AG08395 (cell line): ENCODE results near the gene EOLA1.
"Not testable (repeated sequence)": the region's sequence is repeated elsewhere in the genome, so short reads cannot be mapped to it uniquely, and the experiment has no call there.

Source experiments
- DNase-seq: peaks from one replicate; pipeline ENCODE4 v3.0.0; 2012; ENCODE audit warnings: mixed read lengths, low spot score

Gene EOLA1

DNA sequence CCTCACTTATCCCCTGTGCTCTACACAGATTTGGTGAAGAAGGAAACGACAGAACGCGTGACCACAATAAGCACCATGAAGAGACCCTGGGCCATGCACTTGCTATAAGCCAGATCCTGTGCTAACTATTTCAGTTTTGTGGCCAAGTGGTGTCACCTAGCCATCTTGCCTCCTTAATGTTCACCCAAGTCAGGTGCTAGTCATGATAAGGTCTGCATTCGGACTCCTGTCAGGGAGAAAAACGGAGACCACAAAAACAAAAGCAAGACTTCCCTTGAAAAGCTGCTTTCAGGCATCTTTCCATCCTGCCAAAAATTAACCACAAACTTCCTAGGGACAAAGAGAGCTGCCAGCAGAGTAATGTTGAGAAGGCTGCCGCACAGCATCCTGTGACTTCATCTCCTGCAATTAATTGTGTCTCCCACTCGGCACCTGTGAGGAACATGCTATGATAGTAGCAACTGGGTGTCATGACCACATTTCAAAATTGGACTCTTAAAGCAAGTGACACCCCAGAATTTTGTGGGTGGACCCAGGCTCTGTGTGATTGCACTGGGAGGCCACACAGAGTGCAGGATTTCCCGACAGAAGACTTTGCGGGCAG lies 26.9 kb upstream of the EOLA1 start:
- DNase-seq = peak; percentile 24

DNA sequence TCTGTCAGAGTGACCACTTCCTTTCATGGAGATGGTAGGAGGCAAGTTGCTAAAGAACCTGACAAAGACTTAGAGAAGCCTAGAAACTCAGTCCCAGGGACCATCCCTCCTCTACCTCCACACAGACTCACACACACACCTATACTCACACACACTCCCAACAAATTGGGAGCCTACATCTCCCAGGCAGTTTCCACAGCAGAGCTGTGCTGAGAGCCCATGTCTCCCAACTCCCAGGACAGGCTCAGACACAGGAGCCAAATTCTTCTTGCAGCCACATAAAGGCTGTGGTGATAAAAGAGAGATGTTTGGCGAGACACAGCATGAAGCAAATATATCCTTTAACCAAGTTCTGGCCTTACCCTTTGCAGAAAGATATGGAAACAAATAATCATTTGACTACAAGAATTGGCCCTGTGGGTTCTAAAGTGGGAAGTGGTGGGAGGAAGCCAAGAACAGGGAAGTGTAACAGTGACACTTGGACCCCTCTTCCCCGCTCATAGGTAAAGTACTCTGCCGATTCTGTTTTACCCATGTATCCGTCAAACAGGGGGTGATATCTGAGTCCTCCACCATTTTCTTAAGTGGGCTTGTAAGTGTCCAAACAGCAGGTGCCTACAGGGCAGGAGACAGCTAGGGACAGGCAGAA lies 24.7 kb upstream of the EOLA1 start:
- DNase-seq = no peak

DNA sequence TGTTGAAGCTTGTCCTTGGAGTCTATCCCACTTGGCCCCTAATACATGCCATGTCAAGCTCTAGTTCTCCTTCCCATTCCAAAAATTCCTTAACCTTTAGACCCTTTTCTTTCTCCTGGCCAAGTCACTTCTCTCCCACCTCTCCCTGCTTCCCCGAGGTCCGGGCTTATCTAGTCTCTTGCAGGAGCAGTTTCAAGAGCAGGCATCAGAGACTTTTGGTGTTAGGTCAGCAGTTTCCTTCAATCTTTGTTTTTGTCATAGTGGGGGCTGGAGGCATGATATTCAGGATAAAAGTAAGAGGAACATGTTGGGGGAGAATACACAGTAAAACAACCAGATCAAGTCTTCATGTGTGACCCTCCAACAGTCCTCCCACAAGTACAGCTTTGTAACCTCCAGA lies 24.2 kb upstream of the EOLA1 start:
- DNase-seq = no peak

DNA sequence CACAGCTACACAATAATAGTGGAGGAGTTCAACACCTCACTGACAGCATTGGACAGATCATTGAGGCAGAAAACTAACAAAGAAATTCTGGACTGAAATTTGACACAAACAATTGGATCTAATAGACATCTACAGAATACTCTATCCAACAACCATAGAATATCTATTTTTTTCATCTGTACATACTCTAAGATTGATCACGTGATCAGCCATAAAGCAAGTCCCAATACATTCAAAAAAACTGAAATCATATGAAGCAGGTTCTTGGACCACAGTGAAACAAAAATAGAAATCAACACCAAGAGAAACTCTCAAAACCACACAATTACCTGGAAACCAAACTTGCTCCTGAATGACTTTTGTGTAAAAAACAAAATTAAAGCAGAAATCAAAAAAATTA lies 23.5 kb upstream of the EOLA1 start:
- DNase-seq = no peak

DNA sequence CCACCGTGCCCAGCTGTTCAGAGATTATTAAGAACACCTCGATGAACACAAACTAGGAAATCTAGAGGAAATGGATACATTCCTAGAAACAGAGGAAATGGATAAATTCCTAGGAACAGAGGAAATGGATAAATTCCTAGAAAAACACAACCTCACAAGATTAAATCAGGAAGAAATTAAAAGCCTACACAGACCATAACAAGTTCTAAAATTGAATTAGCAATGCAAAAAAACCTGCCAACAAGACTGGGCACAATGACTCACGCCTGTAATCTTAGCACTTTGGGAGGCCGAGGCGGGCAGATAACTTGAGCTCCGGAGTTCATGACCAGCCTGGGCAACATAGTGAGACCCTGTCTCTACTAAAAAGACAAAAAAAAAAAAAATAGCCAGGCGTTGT lies 22.6 kb upstream of the EOLA1 start:
- no peak for DNase-seq

DNA sequence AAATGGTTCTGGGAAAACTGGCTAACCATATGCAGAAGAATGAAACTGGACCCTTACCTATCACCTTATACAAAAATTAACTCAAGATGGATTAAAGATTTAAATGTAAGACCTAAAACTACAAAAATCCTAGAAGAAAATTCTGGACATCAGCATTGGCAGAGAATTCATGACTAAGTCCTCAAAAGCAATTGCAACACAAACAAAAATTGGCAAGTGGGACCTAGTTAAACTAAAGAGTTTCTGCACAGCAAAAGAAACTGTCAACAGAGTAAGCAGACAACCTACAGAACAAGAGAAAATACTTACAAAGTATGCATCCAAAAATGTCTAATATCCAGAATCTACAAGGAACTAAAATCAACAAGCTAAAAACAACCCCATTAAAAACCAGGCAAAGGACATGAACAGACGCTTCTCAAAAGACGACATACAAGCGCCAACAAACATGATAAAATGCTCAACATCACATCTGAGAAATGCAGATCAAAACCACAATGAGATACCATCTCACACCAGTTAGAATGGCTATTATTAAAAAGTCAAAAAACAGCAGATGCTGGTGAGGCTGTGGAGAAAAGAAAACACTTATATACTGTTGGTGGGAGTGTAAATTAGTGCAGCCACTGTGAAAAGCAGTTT lies 20.1 kb upstream of the EOLA1 start:
- not testable (repeated sequence) for DNase-seq

DNA sequence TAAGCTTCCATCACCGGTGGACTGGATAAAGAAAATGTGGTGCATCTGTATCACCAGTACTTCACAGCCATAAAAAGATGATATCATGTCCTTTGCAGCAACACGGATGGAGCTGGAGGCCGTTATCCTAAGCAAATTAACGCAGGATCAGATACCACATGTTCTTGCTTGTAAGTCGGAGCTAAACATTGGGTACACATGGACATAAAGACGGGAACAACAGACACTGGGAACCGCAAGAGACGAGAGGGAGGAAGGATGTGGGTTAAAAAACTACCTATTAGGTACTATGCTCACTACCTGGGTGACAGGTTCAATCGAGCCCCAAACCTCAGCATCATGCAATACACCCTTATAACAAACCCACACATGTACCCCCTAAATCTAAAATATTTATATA lies 19.4 kb upstream of the EOLA1 start:
- no peak for DNase-seq

DNA sequence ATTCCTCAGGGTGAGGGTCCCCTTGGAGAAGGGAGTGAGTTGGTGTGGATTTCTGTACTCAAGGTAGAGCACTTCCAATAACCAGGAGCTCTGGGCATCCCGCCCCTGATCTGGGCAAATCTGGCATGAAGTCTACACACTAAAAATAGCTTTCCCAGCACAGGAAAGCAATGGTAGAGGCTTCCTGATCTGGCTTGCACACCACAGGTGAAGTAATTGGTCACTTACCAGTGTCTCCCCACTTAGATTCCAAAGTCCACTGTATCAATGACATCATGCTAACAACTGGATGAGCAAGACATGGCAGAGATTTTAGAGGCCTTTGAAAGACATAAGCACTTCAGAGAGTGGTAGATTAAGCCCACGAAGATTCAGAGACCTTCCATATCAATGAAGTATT lies 17.9 kb upstream of the EOLA1 start:
- no peak for DNase-seq

DNA sequence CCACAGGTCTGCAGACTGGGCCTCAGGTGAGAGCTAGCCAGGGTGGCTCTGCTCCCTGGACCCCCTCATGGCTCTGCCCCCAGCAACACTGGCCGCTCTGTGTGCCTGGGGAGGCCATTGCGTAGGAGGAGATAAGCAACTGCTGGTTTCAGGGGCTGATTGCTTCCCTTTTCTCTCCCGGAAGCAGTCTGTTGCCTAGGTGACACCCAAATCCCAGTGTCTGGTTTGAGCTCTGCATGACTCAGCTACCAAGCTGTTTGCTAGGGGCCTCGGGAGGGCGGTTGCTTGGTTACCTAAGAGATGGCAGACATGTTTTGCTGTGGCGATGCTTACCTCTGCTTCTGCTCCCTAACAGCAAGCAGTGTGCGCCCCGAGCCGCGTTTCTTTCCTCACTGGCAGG lies 15.4 kb upstream of the EOLA1 start:
- not testable (repeated sequence) for DNase-seq

DNA sequence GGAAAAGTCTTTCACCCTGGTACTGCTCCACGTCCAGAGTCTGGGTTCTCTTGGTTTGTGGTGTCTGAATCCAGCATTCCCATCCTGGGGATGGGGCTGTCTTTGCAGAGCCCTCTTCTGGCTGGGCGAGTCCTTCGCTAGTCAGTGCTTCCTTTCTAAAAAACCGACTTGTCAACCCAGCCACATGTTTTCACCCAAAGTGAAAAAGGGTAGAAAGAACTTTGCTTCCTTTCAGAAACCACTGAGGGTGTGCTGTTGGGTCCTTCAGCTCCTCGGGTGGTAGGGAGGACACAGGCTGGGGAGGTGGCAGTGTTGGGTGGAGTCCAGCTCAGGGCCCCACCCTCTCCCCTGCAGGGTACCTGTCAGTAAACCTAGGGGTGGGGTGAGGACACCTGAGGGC lies 14.9 kb upstream of the EOLA1 start:
- DNase-seq = not testable (repeated sequence)

DNA sequence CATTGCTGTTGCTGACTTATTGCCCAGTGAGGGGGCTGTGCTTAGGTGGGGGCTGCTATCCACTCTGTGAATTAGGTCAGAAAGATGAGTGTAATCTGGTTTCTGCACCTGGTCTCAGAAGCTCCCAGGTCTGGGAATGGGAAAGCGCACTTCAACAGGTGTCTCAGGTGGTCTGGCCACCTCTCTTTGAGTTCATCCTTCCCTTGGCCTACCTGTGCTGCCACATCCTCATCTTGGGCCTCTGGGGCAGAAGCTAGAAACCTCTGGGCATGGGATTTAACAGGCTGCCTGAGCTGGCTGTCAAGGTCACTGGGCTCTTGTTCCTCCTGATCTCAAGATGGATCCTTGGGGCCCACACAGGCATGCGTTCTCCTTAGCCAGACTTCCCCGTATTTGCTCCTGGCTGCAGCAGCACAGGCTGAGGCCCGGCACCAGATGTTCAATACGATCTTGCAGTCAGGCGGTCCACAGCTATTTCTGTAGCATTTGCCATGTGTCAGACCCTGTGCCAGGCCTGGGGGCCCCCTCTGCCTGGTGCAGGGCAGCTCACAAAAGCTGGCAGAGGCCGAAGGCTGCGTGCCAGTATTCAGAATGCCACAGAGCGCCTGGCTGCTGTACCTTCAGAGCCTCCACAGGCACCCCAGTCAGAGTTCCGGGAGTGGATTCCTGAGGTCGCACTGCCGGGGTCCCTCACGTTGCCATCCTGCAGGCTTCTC lies 14.3 kb upstream of the EOLA1 start:
- not testable (repeated sequence) for DNase-seq

DNA sequence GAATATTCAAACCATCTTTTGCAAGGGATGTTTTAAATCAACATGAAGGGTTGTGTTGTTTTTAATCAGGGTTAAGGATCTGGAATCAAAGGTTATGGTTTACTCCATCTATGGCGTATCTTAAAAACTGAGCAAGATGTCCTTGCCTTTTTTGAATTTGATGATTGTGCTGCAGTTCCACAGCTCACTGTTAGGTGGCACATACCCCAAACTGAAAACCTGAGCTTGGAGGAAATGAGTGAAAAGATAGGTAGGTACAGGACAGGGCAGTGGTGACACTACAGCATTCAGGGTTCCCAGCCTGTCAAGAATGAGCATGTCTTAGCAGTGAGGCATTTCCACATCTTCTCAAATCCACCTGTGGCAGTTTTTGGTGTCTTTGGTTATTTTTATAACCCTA lies 13.1 kb upstream of the EOLA1 start:
- peak; percentile 14 for DNase-seq

DNA sequence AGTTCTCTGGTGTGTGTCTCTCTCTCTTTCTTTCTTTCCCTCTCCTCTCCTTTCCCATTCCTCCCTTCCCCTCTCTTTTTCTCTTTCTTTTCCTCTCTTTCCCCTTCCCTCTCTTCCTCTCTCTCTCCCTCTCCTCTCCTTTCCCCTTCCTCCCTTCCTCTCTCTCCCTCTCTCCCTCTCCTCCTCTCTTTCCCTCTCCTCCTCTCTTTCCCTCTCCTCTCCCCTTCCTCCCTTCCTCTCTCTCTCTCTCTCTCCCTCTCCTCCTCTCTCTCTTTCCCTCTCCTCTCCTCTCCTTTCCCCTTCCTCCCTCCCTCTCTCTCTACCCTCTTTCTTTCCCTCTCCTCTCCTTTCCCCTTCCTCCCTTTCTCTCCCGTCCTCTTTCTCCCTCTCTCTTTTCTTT lies 12.4 kb upstream of the EOLA1 start:
- no peak for DNase-seq

DNA sequence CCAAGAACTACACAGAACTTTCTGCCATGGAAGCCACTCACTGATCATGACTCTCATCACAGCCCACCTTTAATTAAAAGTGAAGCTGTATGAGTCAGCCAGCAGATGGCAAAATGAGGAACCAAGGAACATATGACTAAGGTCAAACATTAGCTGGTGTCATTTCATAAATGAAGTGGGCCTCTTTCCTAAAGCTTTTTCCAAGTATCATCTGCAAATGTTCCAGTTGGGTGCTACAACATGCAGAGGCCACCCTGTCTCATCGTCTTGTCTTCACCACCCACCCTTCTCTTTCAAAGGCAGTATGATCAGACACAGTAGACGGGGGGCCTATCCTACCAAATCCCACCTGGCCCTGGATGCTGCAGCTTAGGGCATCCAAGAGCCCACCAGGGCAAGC lies 9.2 kb upstream of the EOLA1 start:
- DNase-seq = no peak

DNA sequence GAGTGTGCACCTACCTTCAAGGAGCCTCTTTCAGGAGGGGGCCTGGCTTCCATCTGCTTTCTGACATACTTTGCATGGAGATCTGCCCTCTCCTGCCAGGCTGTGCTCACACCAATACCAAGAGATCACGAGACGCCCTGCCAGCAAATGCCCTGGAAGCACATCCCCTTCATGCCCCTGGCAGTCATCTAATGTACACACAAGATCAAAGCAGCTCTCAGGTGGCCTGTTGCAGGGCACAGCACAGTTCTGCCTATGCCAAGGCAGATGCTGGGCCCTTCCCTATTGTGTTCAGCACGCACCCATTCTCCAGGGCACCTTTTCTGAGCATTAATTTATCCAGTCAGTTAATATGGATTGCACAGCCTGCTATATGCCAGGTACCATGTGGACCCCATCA lies 7.9 kb upstream of the EOLA1 start:
- not testable (repeated sequence) for DNase-seq

DNA sequence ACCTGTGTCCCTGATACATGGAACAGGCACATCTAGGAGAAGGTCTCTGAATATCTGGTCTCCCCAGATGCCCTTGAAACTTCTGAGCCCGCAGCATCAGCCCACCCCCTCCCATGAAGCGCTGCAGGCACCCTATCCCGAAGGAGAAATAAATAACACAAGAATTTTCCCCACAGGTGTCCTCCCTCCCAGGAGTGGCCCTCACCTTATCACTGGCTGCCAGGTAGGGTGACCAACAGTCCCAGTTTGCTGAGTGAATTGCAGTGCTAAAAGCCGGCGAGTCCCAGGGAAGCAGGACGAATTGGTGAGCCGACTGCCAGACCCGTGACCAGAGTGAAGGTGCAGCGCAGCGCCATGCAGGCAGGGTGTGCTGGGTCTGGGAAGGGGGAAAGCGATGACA lies 6.8 kb upstream of the EOLA1 start:
- not testable (repeated sequence) for DNase-seq

DNA sequence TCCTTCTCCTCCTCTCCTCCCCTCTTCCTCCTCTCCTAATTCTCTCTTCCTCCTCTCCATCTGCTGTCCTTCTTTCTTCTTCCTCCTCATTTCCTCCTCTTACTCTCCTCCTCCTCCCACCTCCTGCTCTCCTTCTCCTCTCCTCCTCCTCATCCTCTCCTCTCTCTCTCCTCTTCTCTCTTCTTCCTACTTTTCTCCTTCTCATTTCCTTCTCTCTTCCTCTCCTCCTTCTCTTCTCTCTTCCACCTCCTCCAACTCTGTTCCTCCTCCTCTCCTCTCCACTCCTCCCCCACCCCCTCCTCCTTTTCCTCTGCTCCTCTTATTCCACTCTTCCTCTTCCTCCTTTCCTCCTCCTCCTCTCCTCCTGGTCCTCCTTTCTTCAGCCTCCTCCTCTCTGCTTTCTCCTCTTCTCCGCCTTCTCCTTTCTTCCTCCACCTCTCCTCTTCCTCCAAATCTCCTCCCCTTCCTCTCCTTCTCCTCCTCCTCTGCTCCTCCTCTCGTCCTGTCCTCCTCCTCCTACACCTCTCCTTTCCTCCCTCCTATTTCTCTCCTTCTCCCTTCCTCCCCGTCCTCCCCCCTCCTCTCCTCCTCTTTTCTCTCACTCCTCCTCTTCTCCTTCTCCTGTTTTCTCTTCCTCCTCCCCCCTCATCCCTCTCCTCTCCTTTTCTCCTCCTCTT lies 5.7 kb upstream of the EOLA1 start:
- not testable (repeated sequence) for DNase-seq

DNA sequence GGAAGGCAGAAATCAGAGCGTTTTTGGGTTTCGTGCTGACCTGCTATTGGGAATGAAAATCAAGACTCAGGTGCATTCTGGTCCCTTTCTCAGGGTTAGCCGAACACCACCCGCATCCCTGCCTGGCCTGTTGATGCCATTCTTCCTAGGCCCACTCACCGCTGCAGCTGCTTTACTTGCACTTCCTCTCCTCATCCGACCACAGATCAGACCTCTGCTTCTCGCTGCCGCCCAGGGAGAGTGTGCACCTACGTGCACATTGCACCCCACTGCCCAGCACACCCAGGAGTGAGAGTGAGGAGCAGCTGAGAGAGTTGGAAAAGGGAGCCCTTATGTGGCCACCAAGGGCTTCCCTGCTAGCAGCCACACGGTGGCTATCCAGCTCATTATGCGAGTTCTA lies 3.3 kb upstream of the EOLA1 start:
- not testable (repeated sequence) for DNase-seq

DNA sequence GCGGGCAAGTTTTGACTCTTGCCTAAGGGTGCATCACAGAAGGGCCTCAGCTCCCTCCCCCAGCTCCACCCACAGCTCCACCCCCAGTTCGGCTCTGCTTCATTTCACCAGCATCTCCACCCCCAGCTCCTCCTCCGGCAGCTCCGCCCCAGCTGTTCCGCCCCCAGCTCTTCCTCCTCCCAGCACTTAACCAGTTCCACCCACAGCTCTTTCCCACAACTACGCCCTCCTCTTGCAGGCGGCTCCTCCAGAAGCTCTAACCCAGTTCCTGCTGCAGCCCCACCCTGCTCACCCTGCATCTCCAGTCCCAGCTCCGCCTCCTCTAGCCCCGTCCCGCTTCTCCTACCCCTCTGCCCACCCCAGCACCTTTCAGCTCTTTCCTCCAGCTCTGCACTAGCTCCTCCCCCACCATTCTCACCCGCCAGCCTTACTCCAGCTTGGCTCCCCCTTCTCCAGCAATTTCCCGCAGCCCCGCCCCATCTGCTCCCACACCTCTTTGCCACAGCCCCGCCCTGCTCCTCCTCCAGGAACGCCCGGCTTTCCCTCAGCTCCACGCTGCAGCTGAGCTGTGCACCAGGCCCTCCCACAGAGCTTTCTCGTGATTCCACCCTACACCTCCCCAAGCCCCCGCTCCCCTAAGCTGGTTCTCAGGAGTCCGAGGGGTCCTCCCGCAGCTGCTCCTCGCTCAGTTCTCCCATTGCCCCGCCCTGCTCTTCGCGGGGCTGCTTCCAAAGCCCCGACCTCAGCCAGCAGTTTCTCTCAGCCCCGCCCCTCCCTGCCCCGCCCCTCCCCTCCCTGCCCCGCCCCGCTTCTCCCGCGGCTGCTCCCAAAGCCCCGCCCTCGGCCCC lies 1.3 kb upstream of the EOLA1 start:
- DNase-seq = peak; percentile 88

DNA sequence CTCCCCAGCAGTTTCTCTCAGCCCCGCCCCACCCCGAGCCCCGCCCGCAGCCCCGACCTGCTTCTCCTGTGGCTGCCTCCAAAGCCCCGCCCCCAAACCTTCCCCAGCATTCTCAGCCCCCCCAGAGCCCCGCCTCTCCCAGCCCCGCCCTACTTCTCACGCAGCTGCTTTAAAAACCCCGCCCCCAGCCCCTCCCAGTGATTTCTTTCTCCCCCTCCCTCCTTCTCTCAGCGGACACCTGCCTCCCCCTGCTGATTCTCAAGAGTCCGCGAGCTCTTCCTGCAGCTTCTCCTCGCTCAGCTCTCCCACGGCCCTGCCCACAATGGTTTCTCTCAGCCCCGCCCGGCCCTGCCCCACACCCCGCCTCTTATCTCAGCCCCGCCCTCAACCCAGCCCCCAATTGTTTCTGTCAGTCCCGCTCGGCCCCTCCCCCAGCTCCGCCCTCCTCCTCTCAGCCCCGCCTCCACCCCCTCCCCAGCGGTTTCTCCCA lies 636 bp upstream of the EOLA1 start:
- peak; percentile 87 for DNase-seq

DNA sequence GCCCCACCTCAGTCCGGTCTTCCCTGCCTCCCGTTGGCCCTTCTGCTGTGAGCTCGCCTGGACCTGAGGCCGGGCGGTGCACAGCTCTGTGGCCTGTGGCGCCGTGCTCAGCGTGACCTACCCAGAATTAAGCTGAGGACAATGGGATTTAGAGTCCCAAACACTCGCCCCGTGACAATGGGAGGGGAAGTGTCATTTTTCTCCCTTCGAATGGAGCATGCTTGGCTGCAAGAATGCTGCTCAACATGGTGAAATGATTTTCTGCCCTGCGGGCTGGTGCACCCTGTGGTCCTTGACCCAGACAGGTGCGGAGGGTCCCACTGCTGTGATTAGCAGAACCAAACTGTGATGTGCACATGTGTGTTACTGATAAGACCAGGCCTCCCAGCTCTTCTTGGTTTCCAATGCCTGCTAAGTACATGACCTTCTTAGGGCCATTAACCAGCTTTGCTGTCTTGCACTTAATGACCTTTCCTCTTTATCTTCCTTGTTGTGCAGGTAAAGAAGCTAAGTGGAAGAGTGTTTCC lies 772 bp downstream of the EOLA1 start:
- DNase-seq = no peak
